ENCODE data around the gene ZRANB2.

DNA sequence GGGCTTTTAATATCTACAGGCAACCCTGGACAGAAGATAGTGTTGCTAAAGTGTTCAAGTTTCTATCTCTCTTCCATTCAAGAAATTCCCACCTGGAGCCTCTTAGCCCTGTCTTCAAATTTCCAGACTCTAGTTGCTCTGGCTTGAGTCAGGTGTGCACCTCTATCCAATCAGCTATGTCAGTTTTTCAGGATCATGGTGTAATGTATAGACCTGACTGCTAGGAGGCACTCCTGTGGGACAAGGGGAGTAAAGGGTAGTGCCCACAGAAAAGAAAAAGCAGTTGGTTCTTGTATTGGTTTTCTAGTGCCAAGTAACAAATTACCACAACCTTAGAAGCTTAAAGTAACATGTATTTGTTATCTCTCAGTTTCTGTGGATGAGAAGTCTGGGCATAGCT is 6.2 kb upstream of the ZRANB2 start:
- no peak for TF ChIP-seq EZH2 (IDR thresholded peaks at IDR 0.05; ENCODE audit: low read length, missing control alignments)
- TF ChIP-seq, protein P1, sequence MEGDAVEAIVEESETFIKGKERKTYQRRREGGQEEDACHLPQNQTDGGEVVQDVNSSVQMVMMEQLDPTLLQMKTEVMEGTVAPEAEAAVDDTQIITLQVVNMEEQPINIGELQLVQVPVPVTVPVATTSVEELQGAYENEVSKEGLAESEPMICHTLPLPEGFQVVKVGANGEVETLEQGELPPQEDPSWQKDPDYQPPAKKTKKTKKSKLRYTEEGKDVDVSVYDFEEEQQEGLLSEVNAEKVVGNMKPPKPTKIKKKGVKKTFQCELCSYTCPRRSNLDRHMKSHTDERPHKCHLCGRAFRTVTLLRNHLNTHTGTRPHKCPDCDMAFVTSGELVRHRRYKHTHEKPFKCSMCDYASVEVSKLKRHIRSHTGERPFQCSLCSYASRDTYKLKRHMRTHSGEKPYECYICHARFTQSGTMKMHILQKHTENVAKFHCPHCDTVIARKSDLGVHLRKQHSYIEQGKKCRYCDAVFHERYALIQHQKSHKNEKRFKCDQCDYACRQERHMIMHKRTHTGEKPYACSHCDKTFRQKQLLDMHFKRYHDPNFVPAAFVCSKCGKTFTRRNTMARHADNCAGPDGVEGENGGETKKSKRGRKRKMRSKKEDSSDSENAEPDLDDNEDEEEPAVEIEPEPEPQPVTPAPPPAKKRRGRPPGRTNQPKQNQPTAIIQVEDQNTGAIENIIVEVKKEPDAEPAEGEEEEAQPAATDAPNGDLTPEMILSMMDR (conservative IDR thresholded peaks at IDR 0.05 in 1 of 2, IDR thresholded peaks at IDR 0.05 in 1 of 2; ENCODE audit: low read depth in 1 of 2, low read length in 2 of 2), result no peak

Data from fibroblast of lung (primary cell).